ENCODE results near the gene XPC. TPM values are rescaled to one million over a fixed set of nuclear protein-coding genes. Genes with fewer than 3 reads are reported as not detected.

XPC gene
- total RNA-seq, 1 experiment from 2014 or later = 15.1 TPM

GRCh38 chr3:14157951-14158350 lies 20.4 kb downstream of the XPC start:
- CTCF ChIA-PET = no interaction called here
- Histone ChIP-seq H3K9me3 (ENCODE audit: control insufficient read depth, insufficient read depth, low read depth, low read length) (no peaks in the 10 kb centered on the region; the same call in 1 of the 2 replicates), H3K4me1 (ENCODE audit: control insufficient read depth, insufficient read depth, low read length) (no peaks in the 10 kb centered on the region), H3K4me3 (ENCODE audit: low read depth in 2 of 2, low read length in 2 of 2) (no peak overlapping the region), H3K27ac (ENCODE audit: low read length) (no peak overlapping the region), H3K27me3 (ENCODE audit: control insufficient read depth, insufficient read depth, low read length) (no peaks in the 10 kb centered on the region), H3K36me3 (ENCODE audit: control insufficient read depth, insufficient read depth, low read length) (peaks cover 2% of the 10 kb centered on the region; the same call in 1 of the 2 replicates)
- in situ Hi-C loops (cut with HindIII; ENCODE audit: low pct_unique_long_range_greater_than_20kb, low sequenced_read_pairs) (no loop called here), intact Hi-C loops (cut with micrococcal nuclease; ENCODE audit: unreplicated experiment) (no loop called here)
- no TSS peak for BruUV-seq (replicated peaks)
- no peak for DNase-seq (ENCODE audit: low read depth, low spot score)
- TF ChIP-seq REST (IDR thresholded peaks at IDR 0.05; ENCODE audit: insufficient read depth in 1 of 2, low read depth in 2 of 2, low read length in 1 of 2) (no peak), TCF7L2 (IDR thresholded peaks at IDR 0.05; ENCODE audit: low read depth, low read length) (no peak), SIN3A (IDR thresholded peaks at IDR 0.05; ENCODE audit: borderline replicate concordance, insufficient read depth, low read depth, low read length) (no peak), CTCF (IDR thresholded peaks at IDR 0.05) (no peak), POLR2AphosphoS5 (IDR thresholded peaks at IDR 0.05; ENCODE audit: low read depth, low read length) (no peak)
- no peak for ATAC-seq
- POLR2A ChIA-PET = no interaction called here

GRCh38 chr3:14156843-14157561 lies 21.4 kb downstream of the XPC start:
- Histone ChIP-seq H3K9me3 (ENCODE audit: control insufficient read depth, insufficient read depth, low read depth, low read length) (no peaks in the 10 kb centered on the region; the same call in 1 of the 2 replicates), H3K4me1 (ENCODE audit: control insufficient read depth, insufficient read depth, low read length) (no peaks in the 10 kb centered on the region), H3K27ac (ENCODE audit: low read length) (no peak overlapping the region), H3K4me3 (ENCODE audit: low read depth in 2 of 2, low read length in 2 of 2) (no peak overlapping the region), H3K27me3 (ENCODE audit: control insufficient read depth, insufficient read depth, low read length) (no peaks in the 10 kb centered on the region), H3K36me3 (ENCODE audit: control insufficient read depth, insufficient read depth, low read length) (no peaks in the 10 kb centered on the region; the same call in 1 of the 2 replicates)
- ChIA-PET POLR2A (no interaction called here), CTCF (no interaction called here)
- DNase-seq (ENCODE audit: low read depth, low spot score) = no peak
- TF ChIP-seq SIN3A (IDR thresholded peaks at IDR 0.05; ENCODE audit: borderline replicate concordance, insufficient read depth, low read depth, low read length) = no peak
- TF ChIP-seq CTCF (IDR thresholded peaks at IDR 0.05) = no peak
- no peak for TF ChIP-seq POLR2AphosphoS5 (IDR thresholded peaks at IDR 0.05; ENCODE audit: low read depth, low read length)
- TF ChIP-seq REST (IDR thresholded peaks at IDR 0.05; ENCODE audit: insufficient read depth in 1 of 2, low read depth in 2 of 2, low read length in 1 of 2) = no peak
- TF ChIP-seq TCF7L2 (IDR thresholded peaks at IDR 0.05; ENCODE audit: low read depth, low read length) = no peak
- no peak for ATAC-seq
- in situ Hi-C loops (cut with HindIII; ENCODE audit: low pct_unique_long_range_greater_than_20kb, low sequenced_read_pairs) (no loop called here), intact Hi-C loops (cut with micrococcal nuclease; ENCODE audit: unreplicated experiment) (no loop called here)
- BruUV-seq (replicated peaks) = no TSS peak
